OCI-LY1 (cell line): ENCODE measurements around the gene SCAMP5.

Experiments
- H2AFZ ChIP-seq: fragments of 200-600 bp; sonication (generic), shearing (Covaris generic); 2 replicates; pipeline ENCODE4 v1.6.0; 2014; ENCODE audit warnings: antibody characterized with exemption, mild to moderate bottlenecking, low read length
- H3F3A ChIP-seq: fragments of 200-600 bp; sonication (generic), shearing (Covaris generic); 2 replicates; pipeline ENCODE4 v1.6.0; 2014; ENCODE audit warnings: mild to moderate bottlenecking, antibody characterized with exemption, low read length, moderate library complexity; ENCODE audit not compliant: insufficient read depth
- H3K27ac ChIP-seq: fragments of 200-600 bp; sonication (generic); 2 replicates; pipeline ENCODE4 v1.5.1; 2014; ENCODE audit warnings: low read length, mixed run types, mild to moderate bottlenecking, low read depth; ENCODE audit not compliant: poor library complexity, severe bottlenecking
- H3K27me3 ChIP-seq: fragments of 200-600 bp; sonication (generic); 2 replicates; pipeline ENCODE4 v1.6.0; 2014; ENCODE audit warnings: antibody characterized with exemption, mild to moderate bottlenecking, low read length, moderate library complexity; ENCODE audit not compliant: insufficient read depth
- H3K36me3 ChIP-seq: fragments of 200-600 bp; sonication (generic); 2 replicates; pipeline ENCODE4 v1.6.1; 2014; ENCODE audit warnings: mild to moderate bottlenecking, antibody characterized with exemption, low read length, moderate library complexity, mixed read lengths; ENCODE audit not compliant: insufficient read depth
- H3K4me1 ChIP-seq: fragments of 200-600 bp; sonication (generic); 2 replicates; pipeline ENCODE4 v1.5.1; 2014; ENCODE audit warnings: mild to moderate bottlenecking, low read length, moderate library complexity; ENCODE audit not compliant: insufficient read depth, severe bottlenecking
- H3K4me2 ChIP-seq: fragments of 200-600 bp; sonication (generic), shearing (Covaris generic); 2 replicates; pipeline ENCODE4 v1.6.1; 2014; ENCODE audit warnings: low read length
- H3K4me3 ChIP-seq: fragments of 200-600 bp; sonication (generic); 2 replicates; pipeline ENCODE4 v1.5.1; 2014; ENCODE audit warnings: low read length, low read depth, mild to moderate bottlenecking, mixed read lengths; ENCODE audit not compliant: poor library complexity, severe bottlenecking
- H3K79me2 ChIP-seq: fragments of 200-600 bp; shearing (Covaris generic); 2 replicates; pipeline ENCODE4 v1.6.1; 2016; ENCODE audit warnings: mixed run types, low read length, mixed read lengths; ENCODE audit not compliant: insufficient read depth
- H3K9ac ChIP-seq: fragments of 200-600 bp; sonication (generic), shearing (Covaris generic); 2 replicates; pipeline ENCODE4 v1.6.1; 2014; ENCODE audit warnings: mild to moderate bottlenecking, low read length, mixed read lengths
- H3K9me2 ChIP-seq: fragments of 200-600 bp; sonication (generic), shearing (Covaris generic); 2 replicates; pipeline ENCODE4 v1.6.1; 2014; ENCODE audit warnings: low read depth, mild to moderate bottlenecking, low read length, mixed read lengths
- H3K9me3 ChIP-seq: fragments of 200-600 bp; shearing (Covaris generic); 2 replicates; pipeline ENCODE4 v1.6.1; 2014; ENCODE audit warnings: low read length, mixed read lengths
- H4K20me1 ChIP-seq: fragments of 200-600 bp; sonication (generic), shearing (Covaris generic); 2 replicates; pipeline ENCODE4 v1.6.0; 2016; ENCODE audit warnings: mild to moderate bottlenecking, low read length; ENCODE audit not compliant: insufficient read depth
- EZH2 ChIP-seq: fragments of 200-600 bp; sonication (generic), shearing (Covaris generic); IDR thresholded peaks from 2 replicates; pipeline ENCODE4 v1.8.0; 2017; ENCODE audit warnings: borderline replicate concordance, mixed run types, mild to moderate bottlenecking, antibody characterized with exemption, low read length, moderate library complexity, mixed read lengths
- TF ChIP-seq, protein P1 (sequence below): fragments of 200-600 bp; sonication (generic), shearing (Covaris generic); IDR thresholded peaks from 2 replicates; pipeline ENCODE4 v1.5.1; 2017; ENCODE audit warnings: mild to moderate bottlenecking, antibody characterized with exemption, low read length, moderate library complexity, mixed read lengths

The SCAMP5 gene

DNA sequence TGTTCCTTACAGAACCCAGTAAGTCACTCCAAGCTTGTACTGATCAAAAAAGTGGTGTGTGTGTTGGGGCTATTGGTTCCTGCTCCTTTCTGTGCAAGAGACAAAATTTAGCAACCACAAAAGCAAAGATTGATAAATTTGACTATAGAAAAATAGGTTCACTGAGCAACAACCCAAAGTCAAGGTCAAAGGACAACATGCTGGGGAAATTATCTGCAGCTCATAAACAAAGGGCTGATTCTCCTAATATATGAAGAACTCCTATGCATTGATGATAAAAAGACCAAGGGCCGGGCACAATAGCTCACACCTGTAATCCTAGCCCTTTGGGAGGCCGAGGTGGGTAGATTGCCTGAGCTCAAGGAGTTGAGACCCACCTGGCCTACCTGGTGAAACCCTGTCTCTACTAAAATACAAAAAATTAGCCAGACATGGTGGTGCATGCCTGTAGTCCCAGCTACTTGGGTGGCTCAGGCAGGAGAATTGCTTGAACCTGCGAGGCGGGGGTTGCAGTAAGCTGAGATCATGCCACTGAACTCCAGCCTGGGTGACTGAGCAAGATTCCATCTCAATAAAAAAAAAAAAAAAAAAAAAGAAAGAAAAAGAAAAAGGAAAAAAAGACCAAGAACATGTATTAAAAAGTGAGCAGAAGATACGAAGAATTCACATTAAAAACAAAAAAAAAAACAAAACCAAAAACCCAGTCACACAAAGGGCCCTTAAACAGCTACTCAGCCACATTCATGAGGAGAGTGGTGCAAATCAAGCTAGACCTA, 57.8 kb downstream of the SCAMP5 start:
- H3K27me3 ChIP-seq: no peaks in the 10 kb centered on the region
- H3K36me3 ChIP-seq: peaks cover 19% of the 10 kb centered on the region
- TF ChIP-seq, protein P1, sequence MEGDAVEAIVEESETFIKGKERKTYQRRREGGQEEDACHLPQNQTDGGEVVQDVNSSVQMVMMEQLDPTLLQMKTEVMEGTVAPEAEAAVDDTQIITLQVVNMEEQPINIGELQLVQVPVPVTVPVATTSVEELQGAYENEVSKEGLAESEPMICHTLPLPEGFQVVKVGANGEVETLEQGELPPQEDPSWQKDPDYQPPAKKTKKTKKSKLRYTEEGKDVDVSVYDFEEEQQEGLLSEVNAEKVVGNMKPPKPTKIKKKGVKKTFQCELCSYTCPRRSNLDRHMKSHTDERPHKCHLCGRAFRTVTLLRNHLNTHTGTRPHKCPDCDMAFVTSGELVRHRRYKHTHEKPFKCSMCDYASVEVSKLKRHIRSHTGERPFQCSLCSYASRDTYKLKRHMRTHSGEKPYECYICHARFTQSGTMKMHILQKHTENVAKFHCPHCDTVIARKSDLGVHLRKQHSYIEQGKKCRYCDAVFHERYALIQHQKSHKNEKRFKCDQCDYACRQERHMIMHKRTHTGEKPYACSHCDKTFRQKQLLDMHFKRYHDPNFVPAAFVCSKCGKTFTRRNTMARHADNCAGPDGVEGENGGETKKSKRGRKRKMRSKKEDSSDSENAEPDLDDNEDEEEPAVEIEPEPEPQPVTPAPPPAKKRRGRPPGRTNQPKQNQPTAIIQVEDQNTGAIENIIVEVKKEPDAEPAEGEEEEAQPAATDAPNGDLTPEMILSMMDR: no peak
- TF ChIP-seq EZH2: no peak
- H3K9me3 ChIP-seq: no peaks in the 10 kb centered on the region
- H3F3A ChIP-seq: no peaks in the 10 kb centered on the region
- no peaks in the 10 kb centered on the region for H3K79me2 ChIP-seq
- no peak overlapping the region for H3K4me3 ChIP-seq
- H2AFZ ChIP-seq: no peak overlapping the region
- H4K20me1 ChIP-seq: no peaks in the 10 kb centered on the region
- H3K9ac ChIP-seq: no peak overlapping the region
- H3K27ac ChIP-seq: no peak overlapping the region
- H3K4me2 ChIP-seq: no peak overlapping the region
- H3K9me2 ChIP-seq: no peaks in the 10 kb centered on the region
- no peaks in the 10 kb centered on the region for H3K4me1 ChIP-seq

DNA sequence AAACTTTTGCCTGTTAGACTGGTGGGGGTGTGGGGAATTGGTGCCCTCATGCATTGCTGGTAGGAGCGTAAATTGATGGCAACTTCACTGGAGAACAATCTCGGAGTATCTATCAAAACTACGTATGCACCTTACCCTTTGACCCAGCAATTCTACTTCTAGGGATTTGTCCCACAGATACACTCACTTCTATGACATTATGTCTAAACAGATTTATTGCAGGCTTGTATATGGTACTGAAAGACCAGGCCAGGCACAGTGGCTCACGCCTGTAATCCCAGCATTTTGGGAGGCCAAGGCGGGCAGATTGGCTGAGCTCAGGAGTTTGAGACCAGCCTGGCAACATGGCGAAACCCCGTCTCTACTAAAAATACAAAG, 58.4 kb downstream of the SCAMP5 start:
- no peak overlapping the region for H3K9ac ChIP-seq
- no peaks in the 10 kb centered on the region for H3K9me2 ChIP-seq
- H3K4me3 ChIP-seq: no peak overlapping the region
- no peaks in the 10 kb centered on the region for H3K9me3 ChIP-seq
- no peak overlapping the region for H3K4me2 ChIP-seq
- no peak overlapping the region for H2AFZ ChIP-seq
- H3F3A ChIP-seq: no peaks in the 10 kb centered on the region
- peaks cover 13% of the 10 kb centered on the region for H3K36me3 ChIP-seq
- TF ChIP-seq, protein P1: no peak
- TF ChIP-seq EZH2: no peak
- H3K4me1 ChIP-seq: no peaks in the 10 kb centered on the region
- H3K27me3 ChIP-seq: no peaks in the 10 kb centered on the region
- H3K27ac ChIP-seq: no peak overlapping the region
- no peaks in the 10 kb centered on the region for H4K20me1 ChIP-seq
- H3K79me2 ChIP-seq: no peaks in the 10 kb centered on the region

DNA sequence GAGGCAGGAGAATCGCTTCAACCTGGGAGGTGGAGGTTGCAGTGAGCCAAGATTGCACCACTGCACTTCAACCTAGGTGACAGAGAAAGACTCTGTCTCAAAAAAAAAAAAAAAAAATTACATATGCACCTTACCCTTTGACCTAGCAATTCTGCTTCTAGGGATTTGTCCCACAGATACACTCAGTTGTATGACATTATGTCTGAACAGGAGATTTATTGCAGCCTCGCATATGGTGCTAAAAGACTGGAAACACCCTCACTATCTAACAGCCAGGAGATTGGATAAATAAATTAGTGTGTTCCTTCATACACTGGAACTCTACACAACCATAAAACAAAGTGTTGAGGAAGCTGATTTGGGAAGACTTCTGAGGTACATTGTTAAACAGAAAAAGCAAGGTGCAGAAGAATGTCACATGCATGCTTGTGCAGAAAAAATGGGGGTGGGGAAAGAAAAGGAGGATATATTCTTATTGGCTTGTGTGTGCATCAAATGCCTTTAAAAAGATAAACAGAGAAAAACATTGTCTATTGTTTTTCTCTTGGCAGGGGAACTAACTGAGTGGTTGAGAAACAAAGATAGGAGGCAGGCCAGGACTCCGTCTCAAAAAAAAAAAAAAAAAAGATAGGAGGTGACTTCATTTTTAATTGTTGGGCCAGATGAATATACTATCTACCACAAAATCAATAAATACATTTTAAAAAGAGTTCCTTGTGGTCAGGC, 59.0 kb downstream of the SCAMP5 start:
- no peak overlapping the region for H3K4me2 ChIP-seq
- H3K4me3 ChIP-seq: no peak overlapping the region
- H3K4me1 ChIP-seq: no peaks in the 10 kb centered on the region
- H3K27ac ChIP-seq: no peak overlapping the region
- no peaks in the 10 kb centered on the region for H3K27me3 ChIP-seq
- H3K36me3 ChIP-seq: peaks cover 7% of the 10 kb centered on the region; the same call in 1 of the 2 replicates
- TF ChIP-seq EZH2: no peak
- TF ChIP-seq, protein P1: no peak
- H3K9me3 ChIP-seq: no peaks in the 10 kb centered on the region
- H3K79me2 ChIP-seq: no peaks in the 10 kb centered on the region
- H3K9ac ChIP-seq: no peak overlapping the region
- H4K20me1 ChIP-seq: no peaks in the 10 kb centered on the region
- H3K9me2 ChIP-seq: no peaks in the 10 kb centered on the region
- no peak overlapping the region for H2AFZ ChIP-seq
- H3F3A ChIP-seq: no peaks in the 10 kb centered on the region
